H1 (cell line): ENCODE results near the gene MS4A6A. TPM values are rescaled to one million over a fixed set of nuclear protein-coding genes. Genes with fewer than 3 reads are reported as not detected.

Experiments
- CTCF ChIA-PET: fragments of 300-600 bp; sonication (Branson Sonifier 250); formaldehyde crosslinking; loops from one replicate; lab custom pipeline; 2021; ENCODE audit not compliant: partially characterized antibody; lab: Charles Lee
- POLR2A ChIA-PET: fragments of 300-600 bp; sonication (Branson Sonifier 250); formaldehyde crosslinking; loops from one replicate; lab custom pipeline; 2021; ENCODE audit warnings: inconsistent platforms; ENCODE audit not compliant: partially characterized antibody; lab: Charles Lee
- DNase-seq, 2 experiments: peaks; one replicate each; pipeline versions ENCODE4 v3.0.0 to v3.0.0-alpha.2; 2010 to 2022; ENCODE audit warnings: low spot score in 2 of 2, low read depth in 1 of 2, mixed read lengths in 1 of 2
- FAIRE-seq: peaks from 2 replicates; lab custom pipeline; 2011; peaks lifted over from hg19 to GRCh38; lab: Jason Lieb, UNC
- H2AFZ ChIP-seq: 2 replicates; pipeline ENCODE4 v1.8.1; 2012; ENCODE audit warnings: low read length, inconsistent platforms
- H2AK5ac ChIP-seq: 2 replicates; pipeline ENCODE4 v1.6.1; 2013; ENCODE audit warnings: low read depth, low read length
- H2BK120ac ChIP-seq: replicated peaks from 2 replicates; pipeline ENCODE3; 2013; ENCODE audit warnings: low read depth, low read length, inconsistent platforms
- H2BK12ac ChIP-seq: 2 replicates; pipeline ENCODE4 v1.6.1; 2013; ENCODE audit warnings: low read depth, low read length
- H2BK15ac ChIP-seq: 2 replicates; pipeline ENCODE4 v1.6.1; 2013; ENCODE audit warnings: low read length
- H2BK20ac ChIP-seq: 2 replicates; pipeline ENCODE4 v1.6.1; 2013; ENCODE audit warnings: low read length
- H2BK5ac ChIP-seq: 2 replicates; pipeline ENCODE4 v1.6.1; 2013; ENCODE audit warnings: low read depth, low read length
- H3K14ac ChIP-seq: 2 replicates; pipeline ENCODE4 v1.6.1; 2013; ENCODE audit warnings: inconsistent platforms; ENCODE audit not compliant: insufficient read length
- H3K18ac ChIP-seq: 2 replicates; pipeline ENCODE4 v1.6.1; 2013; ENCODE audit warnings: low read length; ENCODE audit errors: extremely low read depth
- H3K23ac ChIP-seq: 2 replicates; pipeline ENCODE4 v1.6.1; 2013; ENCODE audit warnings: inconsistent platforms; ENCODE audit not compliant: insufficient read length
- H3K23me2 ChIP-seq: 2 replicates; pipeline ENCODE4 v1.6.1; 2013; ENCODE audit warnings: low read depth, low read length
- H3K27ac ChIP-seq: 2 replicates; pipeline ENCODE4 v1.6.1; 2011; ENCODE audit warnings: low read depth, low read length, inconsistent platforms
- H3K27me3 ChIP-seq, 4 experiments: replicated peaks in 1 of 4; 1 replicate in 1 of 4; 2 replicates in 3 of 4; pipeline versions ENCODE4 v1.6.1 to v1.8.1; 2011 to 2013; ENCODE audit warnings: low read length in 3 of 4, mild to moderate bottlenecking in 3 of 4, inconsistent platforms in 2 of 4, mixed read lengths in 2 of 4, moderate library complexity in 1 of 4; ENCODE audit not compliant: control insufficient read depth in 3 of 4, insufficient read depth in 3 of 4; ENCODE audit errors: extremely low read depth in 1 of 4
- H3K36me3 ChIP-seq, 4 experiments: 2 replicates each; pipeline versions ENCODE4 v1.6.1 to v1.8.1; 2011 to 2013; ENCODE audit warnings: mild to moderate bottlenecking in 4 of 4, low read length in 3 of 4, moderate library complexity in 2 of 4, control low read depth in 1 of 4, inconsistent platforms in 1 of 4; ENCODE audit not compliant: insufficient read depth in 4 of 4, control insufficient read depth in 2 of 4
- H3K4ac ChIP-seq: replicated peaks from 2 replicates; pipeline ENCODE3; 2013; ENCODE audit warnings: low read length, low read depth, mixed read lengths, inconsistent platforms; ENCODE audit not compliant: insufficient read length
- H3K4me1 ChIP-seq, 4 experiments: replicated peaks in 1 of 4; 1 replicate in 1 of 4; 2 replicates in 3 of 4; pipeline versions ENCODE4 v1.6.1 to v1.8.1; 2011 to 2013; ENCODE audit warnings: low read length in 3 of 4, inconsistent platforms in 2 of 4, mixed read lengths in 1 of 4; ENCODE audit not compliant: insufficient read depth in 4 of 4, control insufficient read depth in 3 of 4
- H3K4me2 ChIP-seq, 2 experiments: 2 replicates each; pipeline versions ENCODE4 v1.6.1 to v1.8.1; 2011 to 2013; ENCODE audit warnings: low read depth in 2 of 2, low read length in 2 of 2, control low read depth in 1 of 2, inconsistent platforms in 1 of 2, mild to moderate bottlenecking in 1 of 2; ENCODE audit not compliant: insufficient read depth in 1 of 2
- H3K4me3 ChIP-seq, 4 experiments: fragments of 200-600, 300-600 bp in 1 of 4; sonication (generic), shearing (Covaris generic), sonication (Bioruptor Twin) in 1 of 4; 2 replicates each; pipeline versions ENCODE4 v1.5.1 to v1.8.1; 2011 to 2016; ENCODE audit warnings: low read length in 4 of 4, low read depth in 3 of 4, control low read depth in 2 of 4, inconsistent platforms in 2 of 4, mild to moderate bottlenecking in 2 of 4, mixed read lengths in 1 of 4, moderate library complexity in 1 of 4; ENCODE audit not compliant: insufficient read depth in 2 of 4; ENCODE audit errors: extremely low read depth in 1 of 4
- H3K56ac ChIP-seq: replicated peaks from 2 replicates; pipeline ENCODE3; 2013; ENCODE audit warnings: low read depth, mild to moderate bottlenecking, mixed read lengths, low read length, inconsistent platforms; ENCODE audit not compliant: insufficient read length
- H3K79me1 ChIP-seq: 2 replicates; pipeline ENCODE4 v1.6.1; 2013; ENCODE audit warnings: low read depth, low read length, control low read depth
- H3K79me2 ChIP-seq, 2 experiments: 2 replicates each; pipeline versions ENCODE4 v1.6.1 to v1.8.1; 2012 to 2013; ENCODE audit warnings: low read length in 2 of 2, mild to moderate bottlenecking in 2 of 2, inconsistent platforms in 1 of 2; ENCODE audit not compliant: insufficient read depth in 2 of 2, control insufficient read depth in 1 of 2
- H3K9ac ChIP-seq, 4 experiments: replicated peaks in 1 of 4; 1 replicate in 1 of 4; 2 replicates in 3 of 4; pipeline versions ENCODE4 v1.6.1 to v1.8.1; 2011 to 2013; ENCODE audit warnings: low read depth in 3 of 4, low read length in 3 of 4, control low read depth in 2 of 4, mild to moderate bottlenecking in 2 of 4, moderate library complexity in 2 of 4, inconsistent platforms in 1 of 4; ENCODE audit errors: extremely low read depth in 1 of 4
- H3K9me3 ChIP-seq, 2 experiments: 2 replicates each; pipeline versions ENCODE4 v1.6.1 to v1.8.1; 2012 to 2013; ENCODE audit warnings: mild to moderate bottlenecking in 2 of 2, moderate library complexity in 2 of 2, control low read depth in 1 of 2, inconsistent platforms in 1 of 2, low read depth in 1 of 2, low read length in 1 of 2, mixed read lengths in 1 of 2; ENCODE audit not compliant: insufficient read depth in 2 of 2
- H4K20me1 ChIP-seq, 2 experiments: replicated peaks in 1 of 2; 2 replicates each; pipeline versions ENCODE3 to v1.8.1; 2011 to 2013; ENCODE audit warnings: inconsistent platforms in 2 of 2, low read length in 2 of 2, mild to moderate bottlenecking in 1 of 2; ENCODE audit not compliant: insufficient read depth in 2 of 2, control insufficient read depth in 1 of 2
- H4K5ac ChIP-seq: 2 replicates; pipeline ENCODE4 v1.6.1; 2013; ENCODE audit warnings: low read length, low read depth, mixed read lengths, inconsistent platforms; ENCODE audit not compliant: insufficient read length
- H4K8ac ChIP-seq: 2 replicates; pipeline ENCODE4 v1.8.0; 2013; ENCODE audit warnings: mild to moderate bottlenecking, moderate library complexity, low read length, inconsistent platforms; ENCODE audit not compliant: insufficient read depth; ENCODE audit errors: extremely low read depth
- H4K91ac ChIP-seq: replicated peaks from 2 replicates; pipeline ENCODE3; 2013; ENCODE audit warnings: low read length, mixed read lengths, inconsistent platforms; ENCODE audit not compliant: insufficient read length
- ASH2L ChIP-seq: fragments of 200-600, 300-600 bp; sonication (generic); IDR thresholded peaks from one replicate; pipeline ENCODE4 v1.7.1; 2017; ENCODE audit warnings: low read length
- ATF2 ChIP-seq: IDR thresholded peaks from 2 replicates; pipeline ENCODE4 v1.6.1; 2012; ENCODE audit warnings: low read length, inconsistent platforms
- ATF3 ChIP-seq: IDR thresholded peaks from 2 replicates; pipeline ENCODE4 v1.6.1; 2011; ENCODE audit warnings: low read depth, mild to moderate bottlenecking, low read length; ENCODE audit not compliant: insufficient read depth
- BACH1 ChIP-seq: IDR thresholded peaks from 2 replicates; pipeline ENCODE4 v1.6.1; 2012; ENCODE audit warnings: low read length, improper control_type of control experiment
- CREB1 ChIP-seq: IDR thresholded peaks from 2 replicates; pipeline ENCODE4 v1.6.1; 2012; ENCODE audit warnings: inconsistent platforms
- HDAC6 ChIP-seq: IDR thresholded peaks from one replicate; pipeline ENCODE4 v1.7.1; 2012; ENCODE audit warnings: low read depth, mild to moderate bottlenecking, inconsistent platforms, low read length, moderate library complexity
- KDM1A ChIP-seq: fragments of 200-600, 300-600 bp; sonication (generic); IDR thresholded peaks from 2 replicates; pipeline ENCODE4 v1.7.1; 2016; ENCODE audit warnings: mild to moderate bottlenecking, low read length, borderline replicate concordance
- NANOG ChIP-seq: IDR thresholded peaks from 2 replicates; pipeline ENCODE4 v1.6.1; 2011; ENCODE audit warnings: low read length, low read depth, mild to moderate bottlenecking, inconsistent platforms; ENCODE audit not compliant: insufficient read depth, poor library complexity, severe bottlenecking
- RXRA ChIP-seq: IDR thresholded peaks from 2 replicates; pipeline ENCODE4 v1.6.1; 2011; ENCODE audit warnings: low read depth, mild to moderate bottlenecking, low read length, moderate library complexity; ENCODE audit not compliant: insufficient read depth
- SRF ChIP-seq: IDR thresholded peaks from 2 replicates; pipeline ENCODE4 v1.6.1; 2011; ENCODE audit warnings: mild to moderate bottlenecking, low read depth, low read length, moderate library complexity
- WGBS, 2 experiments: shearing (Covaris generic) in 1 of 2; methylation state at CpG; one replicate each; pipeline versions ENCODE4 v1.1.6 to v1.1.7; 2013 to 2015; ENCODE audit warnings: low lambda C conversion rate in 2 of 2, mixed read lengths in 2 of 2, inconsistent platforms in 1 of 2, low coverage in 1 of 2, missing lambda C conversion rate in 1 of 2; ENCODE audit not compliant: insufficient replicate concordance in 2 of 2, insufficient coverage in 1 of 2, insufficient read length in 1 of 2; ENCODE audit errors: extremely low coverage in 1 of 2, missing lambda C conversion rate in 1 of 2; 5-methylcytosine and 5-hydroxymethylcytosine counted together
- polyA plus RNA-seq, 7 experiments: library from polyadenylated mRNA; depleted of rRNA in 3 of 7; stranded (reverse) in 5 of 7; unstranded in 2 of 7; fragments of >200 nt in 5 of 7; fragments of 200-250 nt in 2 of 7; gene quantifications; 1 replicate in 5 of 7; 2 replicates in 1 of 7; 4 replicates in 1 of 7; pipeline versions ENCODE4 v1.2.1 to v1.2.3, GENCODE V29; 2011 to 2013; ENCODE audit warnings: missing spikeins in 2 of 7, mixed read lengths in 2 of 7
- total RNA-seq: library from RNA; stranded (reverse); fragmentation: NEBNext Ultra II Directional; extraction: Animal tissue kit (Norgen Biotek cat#: 25700); gene quantifications from 2 replicates; pipeline ENCODE4 v1.2.1, GENCODE V29; 2021

Gene MS4A6A
- total and polyA plus RNA-seq, 2 of the 8 experiments (the other 6 are each of a cell fraction or from before 2014, with no cell fraction given) = not detected

- ChIA-PET CTCF (interaction anchor here (0.6 to 2.5 kb wide), 6 partner anchors 9 to 165 kb away, joined by 3 to 6 read pairs (median 3); no protein-coding TSS in a partner anchor), POLR2A (no interaction called here)
- Histone ChIP-seq H4K91ac (no peak overlapping the region), H3K23ac (no peak overlapping the region), H2AFZ (peak overlapping the region; percentile 34; the same call in 1 of the 2 replicates), H3K27ac (no peak overlapping the region), H3K14ac (no peak overlapping the region), H3K4me1 (0 out of 7 replicates have a peak, but pooled peaks cover 0 to 2% (median 0%) of the 10 kb centered on the region in 4 experiments), H3K9me3 (peaks cover 5 to 7% of the 10 kb centered on the region in 2 experiments; a peak in 2 of 4 replicates), H3K36me3 (no peaks in the 10 kb centered on the region), H4K8ac (no peak overlapping the region), H3K23me2 (no peaks in the 10 kb centered on the region; the same call in 1 of the 2 replicates), H3K56ac (no peak overlapping the region), H2BK12ac (no peak overlapping the region), H2BK120ac (no peak overlapping the region), H2BK5ac (no peak overlapping the region), H2BK20ac (no peak overlapping the region), H3K79me2 (no peaks in the 10 kb centered on the region), H3K9ac (no peak overlapping the region), H3K4me3 (no peak overlapping the region), H3K4ac (no peak overlapping the region), H2BK15ac (no peak overlapping the region), H4K5ac (no peak overlapping the region), H3K18ac (no peak overlapping the region), H3K79me1 (no peaks in the 10 kb centered on the region), H2AK5ac (no peak overlapping the region), H4K20me1 (no peaks in the 10 kb centered on the region), H3K27me3 (no peaks in the 10 kb centered on the region), H3K4me2 (no peak overlapping the region)
- 89% methylated on average over 2 of the region's 2 CpGs; no CpG with 5 or more reads in 1 of the 2 experiments for WGBS, 2 experiments
- TF ChIP-seq RXRA (no peak), CREB1 (no peak), BACH1 (no peak), ATF3 (no peak), SRF (no peak), ASH2L (no peak), NANOG (no peak), KDM1A (no peak), ATF2 (no peak), HDAC6 (no peak)
- DNase-seq (no peak), FAIRE-seq (no peak)
Observed at GRCh38 chr11:60183591-60184205, 815 bp upstream of the MS4A6A start.
